Left cardiac atrium (tissue), 4 donors: ENCODE data around the gene MYCBP. TPM values are rescaled to one million over a fixed set of nuclear protein-coding genes. Genes with fewer than 3 reads are reported as not detected.
"Not testable (repeated sequence)": the region's sequence is repeated elsewhere in the genome, so short reads cannot be mapped to it uniquely, and the experiment has no call there.

ENCODE experiments used
- ATAC-seq, 2 donors: fragments of 200-7000 bp; cut with Tn5 transposase; one replicate each; pipeline ENCODE4 v1.9.1; 2020; ENCODE audit warnings: mild to moderate bottlenecking in 2 of 2, moderate library complexity in 2 of 2
- DNase-seq: peaks from one replicate; pipeline ENCODE4 v3.0.0-alpha.2; 2020
- intact Hi-C, 2 donors: fragments of 100-400 bp; cut with DNase I; formaldehyde crosslinking; loops; one replicate each; pipeline versions ENCODE4 v1.14.1 to v1.15.1; 2022 to 2023
- long read RNA-seq: library from polyadenylated mRNA; unstranded; transcript quantifications from one replicate; pipeline ENCODE4 v2.0.0, GENCODE V29; 2021
- total RNA-seq, 2 donors: library from RNA; stranded (reverse); fragmentation: NEBNext Ultra II Directional; extraction: Animal tissue kit (Norgen Biotek cat#: 25700); gene quantifications; one replicate each; pipeline ENCODE4 v1.2.1, GENCODE V29; 2021
- donor health status: DM: no; HTN: yes; CAD: no.
- donor health status: DM: no; HTN: yes; CAD: no; lungs with severe emphysema.
- donor health status: DM: yes; HTN: yes; CAD: no.
- donor health status: Dilated cardiomyopathy.

The MYCBP gene, protein sequence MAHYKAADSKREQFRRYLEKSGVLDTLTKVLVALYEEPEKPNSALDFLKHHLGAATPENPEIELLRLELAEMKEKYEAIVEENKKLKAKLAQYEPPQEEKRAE
- total RNA-seq, result 10 to 100 TPM; 11.5 to 14.8 TPM
- long read RNA-seq, transcript MYCBP-201 (5 exons, 2,818 nt), result major isoform, 9 of 9 reads
- long read RNA-seq, partial matches to known transcripts, result 0 of 9 reads
- long read RNA-seq, other reads (novel, unspliced or antisense), result 0 of 9 reads

DNA sequence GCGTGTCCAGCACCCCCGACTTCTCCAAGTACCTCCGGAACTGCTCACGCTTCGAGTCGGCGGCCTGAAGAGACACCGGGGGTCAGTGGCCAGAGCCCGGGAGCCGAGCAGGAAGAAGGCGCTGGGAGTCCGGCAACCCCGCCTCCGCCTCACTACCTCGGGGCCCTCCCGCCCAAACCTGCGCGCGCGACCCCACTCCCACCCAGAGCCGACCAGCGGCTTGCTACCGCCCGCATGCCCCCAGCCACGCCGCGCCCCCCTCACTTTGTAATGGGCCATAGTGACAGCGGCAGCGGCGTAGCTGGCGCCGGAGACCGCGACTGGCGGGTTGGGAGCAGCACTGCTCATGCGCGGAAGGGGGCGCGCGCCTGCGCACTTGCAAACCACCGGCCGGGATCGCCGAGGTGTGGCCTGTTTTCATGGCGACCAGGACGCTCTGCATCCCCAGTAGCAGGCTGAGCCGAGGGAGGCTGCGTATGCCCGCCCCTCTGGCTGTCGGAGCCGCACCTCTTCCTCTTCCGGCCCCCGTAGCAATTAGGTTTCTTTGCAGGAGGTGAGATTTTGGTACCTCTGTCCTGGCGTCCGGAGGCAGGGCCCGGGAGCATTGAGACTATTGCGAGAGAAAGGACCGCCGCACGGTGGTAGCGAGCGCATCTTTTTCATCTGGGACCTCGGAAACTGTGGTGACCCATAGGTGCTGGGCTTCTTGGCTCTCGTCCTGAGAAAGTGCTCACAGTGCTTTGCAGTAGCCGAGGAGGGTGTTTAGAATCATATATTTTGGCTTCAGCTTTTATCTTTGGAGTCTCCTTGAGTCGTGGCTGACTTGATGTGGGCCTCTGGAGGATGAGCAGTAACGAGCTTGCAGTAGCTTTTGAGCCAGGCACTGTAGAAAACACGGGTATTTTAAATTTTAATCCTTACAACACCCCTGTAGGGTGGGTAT is at the start of gene MYCBP:
Gene MYCBP, minus strand, starts transcription at position 322 of the 943 bp plus-strand sequence. Its CDS starts 43 bp downstream, at position 279.
- ATAC-seq (peak; percentile 99 to 100), DNase-seq (peak; percentile 96)
- intact Hi-C loops, result no loop called here

DNA sequence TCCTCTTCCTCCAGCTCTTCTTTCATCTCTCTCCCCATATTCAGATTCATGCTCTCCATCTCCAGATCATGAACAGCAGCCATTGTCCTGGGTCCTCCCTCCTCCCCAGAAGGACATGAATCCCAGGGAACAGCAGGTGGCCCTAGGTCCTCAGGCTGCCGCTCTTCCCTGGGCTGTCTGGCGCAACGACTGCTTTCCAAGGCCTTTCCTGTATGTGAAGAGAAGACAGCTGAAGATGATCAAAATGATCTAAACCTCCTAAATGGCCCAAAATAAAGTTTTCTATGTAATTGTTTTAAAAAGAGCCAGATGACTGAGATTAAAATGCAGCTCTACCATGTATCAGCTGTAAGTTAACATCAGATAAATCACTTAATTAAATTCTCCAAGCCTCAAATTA is 46.0 kb upstream of the MYCBP start:
- intact Hi-C loops, result no loop called here
- ATAC-seq, result no peak
- DNase-seq, result no peak

DNA sequence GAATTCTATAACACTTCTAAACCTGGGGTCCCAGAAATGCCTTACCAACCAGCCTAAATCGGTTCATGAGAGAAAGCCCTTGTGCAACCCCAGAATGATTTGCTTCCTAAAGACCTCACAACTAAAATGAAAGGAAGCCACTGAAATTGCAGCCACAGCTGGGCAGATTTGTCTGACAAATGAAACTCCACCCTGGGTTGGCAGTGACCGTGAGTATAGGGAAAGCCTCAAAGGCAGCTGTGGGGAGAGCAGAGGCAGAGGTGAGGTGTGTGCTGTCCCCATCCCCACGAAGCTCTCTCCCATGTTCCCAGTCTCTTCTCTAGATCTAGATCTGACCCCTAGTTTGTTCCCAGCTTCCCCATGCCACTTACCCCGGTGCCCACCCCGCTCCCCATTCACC is 45.4 kb upstream of the MYCBP start:
- intact Hi-C loops, result no loop called here
- ATAC-seq (no peak), DNase-seq (no peak)

DNA sequence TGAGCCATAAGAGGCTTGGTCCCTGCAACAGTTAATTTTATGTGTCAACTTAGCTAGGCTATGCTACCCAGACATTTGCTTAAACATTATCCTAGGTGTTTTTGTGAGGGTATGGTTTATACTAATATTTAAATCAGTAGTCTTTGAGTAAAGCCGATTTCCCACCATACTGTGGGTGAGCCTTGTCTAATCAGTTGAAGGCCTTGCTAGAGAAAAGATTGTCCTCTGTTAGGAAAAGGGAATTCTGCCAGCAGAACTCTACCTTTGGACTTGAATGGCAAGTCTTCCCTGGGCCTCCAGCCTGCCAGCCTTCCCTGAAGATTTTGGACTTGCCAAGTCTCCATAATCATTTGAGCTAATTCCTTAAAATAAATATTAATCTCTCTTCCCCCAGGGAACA is 44.6 kb upstream of the MYCBP start:
- no peak for DNase-seq
- intact Hi-C loops, result no loop called here
- no peak for ATAC-seq

DNA sequence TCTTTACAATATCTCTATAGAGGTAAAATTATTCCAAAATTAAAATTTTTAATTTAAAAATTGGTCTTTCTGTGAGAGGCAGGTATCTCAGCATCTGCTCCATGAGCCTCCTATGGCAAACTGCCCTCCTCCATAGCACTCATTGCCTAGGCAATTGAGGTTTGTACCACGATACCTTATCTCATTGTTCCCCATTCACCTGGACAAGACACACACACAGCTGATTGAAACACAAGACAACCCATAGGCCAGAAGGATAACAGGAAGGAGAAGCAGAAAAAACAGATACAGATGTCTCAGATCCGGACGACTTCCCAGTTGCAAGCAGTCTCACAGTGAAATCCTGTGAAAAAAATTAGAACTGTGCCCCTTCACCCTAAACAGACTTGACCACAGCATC is 44.2 kb upstream of the MYCBP start:
- ATAC-seq, result no peak
- intact Hi-C loops, result no loop called here
- DNase-seq, result no peak

DNA sequence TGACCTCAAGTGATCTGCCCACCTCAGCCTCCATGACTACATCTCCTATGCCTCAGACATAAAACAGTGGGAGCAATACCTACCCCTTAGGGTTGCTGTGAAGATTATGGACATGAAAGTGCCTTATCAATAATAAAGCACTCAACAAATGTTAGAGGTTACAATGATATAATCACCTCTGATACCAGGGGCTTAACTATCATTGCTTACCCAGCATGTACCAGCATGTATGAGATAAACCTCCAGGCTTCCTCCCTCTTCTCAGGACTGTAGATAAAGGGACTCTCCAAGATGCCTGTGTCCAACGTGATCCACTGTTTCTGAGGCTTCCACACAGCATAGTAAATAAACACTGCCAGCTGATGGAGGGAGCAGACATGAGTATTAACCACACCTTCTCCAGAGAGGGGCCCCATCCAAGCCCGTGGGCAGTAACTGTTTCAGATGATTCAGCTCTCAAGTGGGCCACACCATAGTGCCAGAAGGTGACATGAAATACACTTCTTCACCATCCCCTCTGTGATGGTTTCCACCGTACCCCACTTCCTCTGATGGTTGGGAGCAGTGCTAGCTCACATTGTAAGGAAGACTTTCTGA is 42.3 kb upstream of the MYCBP start:
- intact Hi-C loops, result no loop called here
- ATAC-seq (no peak), DNase-seq (no peak)

DNA sequence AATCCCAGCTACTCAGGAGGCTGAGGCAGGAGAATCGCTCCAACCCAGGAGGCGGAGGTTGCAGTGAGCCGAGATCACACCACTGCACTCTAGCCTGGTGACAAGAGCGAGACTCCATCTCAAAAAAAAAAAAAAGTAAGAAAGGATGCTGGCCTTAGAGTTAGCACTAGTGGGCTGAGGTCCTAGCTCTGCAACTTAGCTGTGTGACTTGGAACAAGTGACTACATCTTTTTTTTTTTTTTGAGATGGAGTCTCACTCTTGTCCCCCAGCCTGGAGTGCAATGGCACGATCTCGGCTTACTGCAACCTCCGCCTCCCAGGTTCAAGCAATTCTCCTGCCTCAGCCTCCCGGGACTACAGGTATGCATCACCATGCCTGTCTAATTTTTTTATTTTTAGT is 41.8 kb upstream of the MYCBP start:
- ATAC-seq, intact Hi-C loops, DNase-seq: not testable (repeated sequence)

DNA sequence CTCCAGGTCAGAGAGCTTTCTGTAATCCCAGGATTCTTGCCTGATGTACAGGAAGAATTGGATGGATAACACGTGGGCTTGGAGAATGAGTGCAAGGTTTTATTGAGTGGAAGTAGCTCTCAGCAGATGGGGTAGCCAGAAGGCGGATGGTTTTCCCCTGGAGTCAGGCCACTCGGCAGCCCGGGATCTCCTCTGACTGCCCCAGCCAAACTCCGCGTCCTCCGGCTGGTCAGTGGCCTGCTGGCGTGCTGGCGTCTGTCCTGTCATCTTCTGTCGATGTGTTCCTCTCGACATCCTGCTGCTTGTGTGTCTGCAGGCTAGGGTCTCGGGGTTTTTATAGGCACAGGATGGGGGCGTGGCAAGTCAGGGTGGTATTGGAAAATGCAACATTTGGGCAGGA is 35.7 kb upstream of the MYCBP start:
- no peak for ATAC-seq
- DNase-seq, result no peak
- intact Hi-C loops, result no loop called here

DNA sequence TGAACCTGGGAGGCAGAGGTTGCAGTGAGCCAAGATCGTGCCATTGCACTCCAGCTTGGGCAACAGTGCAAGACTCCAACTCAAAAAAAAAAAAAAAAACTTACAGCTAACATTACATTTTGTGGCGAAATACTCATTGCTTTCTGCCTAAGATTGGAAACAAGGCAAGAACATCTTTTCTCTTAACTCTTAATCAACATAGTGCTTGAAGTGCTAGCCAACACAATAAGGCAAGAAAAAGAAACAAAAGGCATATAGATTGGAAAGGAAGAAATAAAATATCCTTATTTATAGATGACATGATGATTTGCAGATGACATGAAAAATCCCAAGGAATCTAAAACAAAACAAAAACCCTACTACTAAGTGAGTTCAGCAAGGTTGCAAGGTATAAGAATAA is 32.8 kb upstream of the MYCBP start:
- DNase-seq, result no peak
- intact Hi-C loops, result no loop called here
- ATAC-seq, result no peak

DNA sequence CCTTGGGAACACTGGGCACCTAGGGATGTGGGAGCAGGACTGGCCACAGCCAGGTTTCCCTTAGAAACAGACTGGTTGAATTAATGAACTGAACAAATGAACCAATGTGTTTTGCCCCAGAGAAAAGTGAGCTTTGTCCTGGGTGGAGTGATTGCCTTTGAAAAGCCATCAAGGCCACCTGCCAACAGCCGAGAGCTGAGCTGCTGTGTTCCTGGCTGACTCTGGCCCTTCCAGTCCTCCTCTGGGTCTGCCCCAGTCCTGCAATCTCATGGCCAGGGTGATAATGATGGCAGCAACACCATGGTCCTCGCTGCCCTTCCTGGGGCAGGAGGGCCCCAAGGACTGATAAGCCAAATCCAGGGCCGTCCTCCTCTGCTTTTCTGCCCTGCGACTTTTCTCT is 26.4 kb upstream of the MYCBP start:
- intact Hi-C loops, result no loop called here
- no peak for DNase-seq
- peak in 1 of 2 donors; percentile 30 for ATAC-seq

DNA sequence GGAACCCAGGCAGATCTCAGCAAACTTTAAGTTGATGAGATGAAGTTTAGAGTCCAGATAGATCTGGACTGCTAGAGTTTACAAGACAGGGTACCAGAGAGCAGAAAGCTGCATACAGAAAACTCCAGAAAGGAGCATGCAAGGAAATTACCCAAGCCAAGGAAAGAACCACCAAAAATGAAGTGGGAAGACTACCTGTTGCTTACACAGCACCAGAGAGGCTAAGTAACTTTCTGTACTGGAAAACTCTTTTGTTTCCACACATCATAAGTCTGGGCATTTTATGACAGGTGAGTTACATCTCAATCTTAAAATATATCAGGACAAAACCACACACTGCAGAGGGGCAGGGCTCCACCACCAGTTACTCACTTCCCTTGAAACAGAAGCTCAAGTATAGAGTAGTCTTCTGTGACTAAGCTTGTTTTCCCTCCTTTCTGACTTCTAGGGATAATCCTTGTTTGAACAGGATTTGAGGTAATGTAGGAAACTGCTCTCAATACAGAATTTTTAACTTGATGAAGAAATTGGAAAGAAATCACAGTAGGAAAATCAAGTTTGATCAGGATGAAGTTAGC is 25.6 kb upstream of the MYCBP start:
- intact Hi-C loops, result no loop called here
- ATAC-seq (no peak), DNase-seq (no peak)

DNA sequence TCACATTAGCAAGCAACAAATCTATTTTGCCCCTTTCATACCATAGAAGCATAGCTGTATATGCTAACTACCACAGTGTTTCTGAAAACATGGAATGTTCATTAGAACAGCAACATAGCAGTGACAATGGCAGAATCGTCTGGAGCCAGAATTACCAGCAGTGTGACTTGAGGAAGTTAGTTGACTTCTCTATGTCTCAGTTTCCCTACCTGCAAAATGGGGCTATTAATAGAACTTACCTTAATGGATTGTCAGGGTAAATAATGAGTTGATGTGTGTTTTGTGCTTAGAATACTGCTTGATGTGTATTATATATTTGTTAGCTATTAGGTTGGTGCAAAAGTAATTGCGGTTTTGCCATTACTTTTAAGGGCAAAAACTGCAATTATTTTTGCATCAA is 23.0 kb upstream of the MYCBP start:
- DNase-seq (no peak), ATAC-seq (no peak)
- intact Hi-C loops, result no loop called here

DNA sequence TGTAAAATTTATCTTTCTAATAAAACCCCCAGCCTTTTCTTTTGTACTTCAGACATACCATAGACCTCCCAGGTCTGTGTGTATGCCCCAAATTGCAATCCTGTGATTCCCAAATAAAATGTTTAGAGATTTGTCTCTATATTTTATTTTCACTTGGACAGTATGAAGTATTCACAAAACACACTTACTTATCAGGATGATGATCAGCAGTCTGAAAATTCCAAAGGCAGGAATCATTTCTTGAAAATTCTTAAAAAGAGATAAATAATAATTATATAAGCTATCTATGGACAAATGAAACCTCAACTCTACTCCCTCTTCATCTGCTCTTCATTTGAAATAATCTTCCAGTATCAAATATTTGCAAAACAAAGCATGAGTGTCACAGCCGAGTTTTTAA is 19.8 kb upstream of the MYCBP start:
- intact Hi-C loops, result no loop called here
- no peak for DNase-seq
- no peak for ATAC-seq

DNA sequence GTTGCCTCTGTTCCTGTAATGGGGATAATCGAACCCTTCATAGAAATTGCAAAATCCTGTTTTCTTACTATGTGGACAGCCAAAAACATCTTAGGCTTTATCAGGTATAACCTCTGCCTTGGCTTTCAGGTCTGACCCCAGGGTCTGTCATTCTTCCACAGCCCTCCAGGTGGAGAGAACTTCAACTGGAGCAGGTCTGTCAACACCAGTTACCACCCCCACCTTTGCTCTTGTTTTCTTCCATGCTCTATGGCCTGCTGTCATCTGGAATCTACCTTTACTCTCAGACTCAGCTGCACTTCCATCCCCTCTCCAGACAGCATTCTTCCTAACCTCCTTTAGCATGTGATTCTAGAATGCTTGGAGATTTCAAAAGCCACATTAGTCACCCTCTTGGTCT is 18.6 kb upstream of the MYCBP start:
- DNase-seq, result no peak
- ATAC-seq, result no peak
- intact Hi-C loops, result no loop called here

DNA sequence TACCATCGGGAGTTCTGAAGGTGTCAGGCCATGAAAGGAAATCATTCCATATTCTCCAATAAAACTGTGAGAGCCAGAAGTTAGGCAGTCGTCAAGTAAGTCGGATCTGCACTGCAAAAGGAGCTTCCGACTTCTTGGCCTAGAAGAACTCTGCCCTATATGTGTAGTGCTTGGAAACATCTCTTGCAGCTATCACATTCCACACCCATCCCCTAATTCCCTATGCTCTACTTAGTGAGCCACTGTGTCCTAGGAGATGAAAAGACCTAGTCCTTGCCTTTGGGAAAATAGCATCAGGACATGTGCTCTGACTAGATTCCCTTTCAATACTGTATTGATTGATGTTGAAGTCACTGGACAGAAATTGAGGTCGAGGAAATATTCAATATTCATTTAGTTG is 16.4 kb upstream of the MYCBP start:
- ATAC-seq, result no peak
- DNase-seq, result no peak
- intact Hi-C loops, result no loop called here

DNA sequence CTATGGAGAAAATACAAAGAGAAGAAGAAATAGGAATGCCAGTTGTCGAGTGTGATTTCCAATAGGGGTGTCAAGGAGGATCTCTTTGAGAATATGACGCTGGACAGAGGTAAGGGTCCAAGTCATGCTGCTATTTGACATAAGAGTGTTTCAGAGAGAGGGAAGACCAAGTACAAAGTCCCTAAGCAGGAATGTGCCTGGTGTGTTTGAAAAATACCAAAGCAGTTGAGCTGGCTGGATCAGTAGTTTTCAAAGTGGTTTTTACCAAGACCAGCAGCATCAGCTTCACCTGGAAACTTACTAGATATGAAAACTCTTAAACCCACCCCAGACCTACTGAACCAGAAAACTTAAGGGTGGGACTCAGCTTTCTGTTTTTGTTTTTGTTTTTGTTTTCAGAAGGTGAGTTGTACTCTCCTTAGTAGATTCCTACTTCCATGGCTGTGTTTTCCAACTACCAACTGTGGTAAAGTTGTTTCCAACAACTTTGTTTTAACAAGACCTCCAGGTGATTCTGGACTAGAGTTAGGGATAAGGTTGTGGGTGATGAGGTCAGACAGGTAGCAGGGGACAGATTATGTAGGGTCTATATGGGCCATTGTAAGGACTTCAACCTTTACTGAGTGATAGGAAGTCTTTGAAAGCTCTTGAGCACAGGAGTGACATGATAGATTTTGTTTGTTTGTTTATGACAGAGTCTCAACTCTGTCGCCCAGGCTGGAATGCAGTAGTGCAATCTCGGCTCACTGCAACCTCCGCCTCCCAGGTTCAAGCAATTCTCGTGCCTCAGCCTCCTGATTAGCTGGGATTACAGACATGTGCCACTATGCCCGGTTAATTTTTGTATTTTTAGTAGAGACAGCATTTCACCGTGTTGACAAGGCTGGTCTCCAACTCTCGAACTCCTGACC is 15.5 kb upstream of the MYCBP start:
- ATAC-seq (no peak), DNase-seq (no peak)
- intact Hi-C loops, result no loop called here

DNA sequence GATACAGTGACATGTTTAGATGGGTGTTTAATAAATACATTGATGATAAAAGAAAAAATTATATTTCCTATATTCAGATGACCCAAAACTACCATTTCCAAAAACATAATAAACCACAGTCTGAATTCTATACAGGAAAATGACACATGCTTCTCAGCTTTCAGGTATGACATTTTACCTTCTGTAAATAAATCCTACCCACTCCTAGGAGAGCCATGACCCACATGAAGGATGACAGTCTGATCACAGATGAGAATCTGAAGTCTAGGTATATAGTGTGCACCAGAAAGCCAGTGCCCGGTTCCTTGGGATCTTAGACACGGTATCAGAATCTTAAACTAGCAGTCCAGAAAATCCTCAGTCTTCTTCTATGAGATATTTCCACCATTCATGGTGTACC is 11.9 kb upstream of the MYCBP start:
- no peak for ATAC-seq
- DNase-seq, result no peak
- intact Hi-C loops, result no loop called here

DNA sequence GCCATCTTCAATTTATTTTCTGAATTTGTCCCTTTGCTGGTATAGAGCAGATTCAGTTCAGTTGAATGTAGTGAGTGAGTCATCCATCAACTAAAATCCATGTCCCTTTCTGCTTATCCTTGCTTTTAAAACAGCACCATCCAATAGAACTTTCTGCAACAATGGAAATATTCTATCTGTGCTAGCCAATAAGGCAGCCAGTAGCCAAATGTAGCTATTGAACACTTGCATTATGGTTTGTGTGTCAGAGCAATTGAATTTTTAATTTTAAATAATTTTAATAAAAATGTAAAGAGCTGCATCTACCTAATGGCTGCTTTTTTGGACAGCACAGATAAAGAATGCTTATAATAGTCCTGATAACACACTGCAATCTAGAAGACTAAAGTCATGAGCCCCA is 8.3 kb upstream of the MYCBP start, which contains the start of gene GJA9:
Gene GJA9, minus strand, starts transcription at position 101 of the 400 bp plus-strand sequence. CDS start 5,489 bp downstream, outside the sequence.
- ATAC-seq (no peak), DNase-seq (no peak)
- intact Hi-C loops, result no loop called here

DNA sequence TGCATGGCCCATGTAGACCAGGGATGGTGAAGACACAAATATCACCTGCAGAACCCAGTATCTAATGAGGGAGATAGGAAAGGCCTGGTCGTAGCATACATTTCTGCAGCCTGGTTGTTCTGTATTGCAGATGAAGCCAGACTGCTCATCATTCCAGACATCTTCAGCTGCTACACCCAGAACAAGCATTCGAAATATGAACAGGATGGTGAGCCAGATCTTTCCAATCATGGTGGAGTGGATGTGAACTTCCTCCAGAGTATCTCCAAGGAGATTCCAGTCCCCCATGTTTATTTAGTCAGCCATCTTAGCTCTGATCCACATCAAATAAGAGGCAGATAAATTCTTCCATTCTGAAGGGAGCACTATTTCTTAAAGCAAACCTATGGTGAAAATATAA is 2.7 kb upstream of the MYCBP start:
- intact Hi-C loops, result no loop called here
- ATAC-seq (no peak), DNase-seq (no peak)
